Breast epithelium (tissue), 4 donors: ENCODE measurements around the gene MLC1. TPM values are rescaled to one million over a fixed set of nuclear protein-coding genes. Genes with fewer than 3 reads are reported as not detected.

Experiments used
- DNase-seq, 2 donors: peaks; one replicate each; pipeline ENCODE4 v3.0.0-alpha.2; 2019; ENCODE audit warnings: low spot score in 2 of 2
- H3K27ac ChIP-seq, 2 donors: fragments of 200-600 bp; sonication (generic) in 1 of 2; one replicate each; pipeline ENCODE4 v1.5.1; 2016 to 2019; ENCODE audit warnings: mild to moderate bottlenecking in 1 of 2
- H3K27me3 ChIP-seq, 2 donors: fragments of 200-600 bp; sonication (generic) in 1 of 2; one replicate each; pipeline versions ENCODE4 v1.5.1 to v1.6.0; 2017 to 2019; ENCODE audit warnings: control low read depth in 1 of 2, mild to moderate bottlenecking in 1 of 2
- H3K36me3 ChIP-seq: fragments of 200-600 bp; one replicate; pipeline ENCODE4 v1.5.1; 2019
- H3K4me1 ChIP-seq, 2 donors: fragments of 200-600 bp; sonication (generic); one replicate each; pipeline ENCODE4 v1.5.1; 2016 to 2019; ENCODE audit warnings: control low read depth in 1 of 2
- H3K4me3 ChIP-seq, 3 donors: fragments of 200-600 bp; sonication (generic); 1 replicate in 2 of 3; 2 replicates in 1 of 3; pipeline ENCODE4 v1.5.1; 2016 to 2019; ENCODE audit warnings: mild to moderate bottlenecking in 3 of 3, moderate library complexity in 2 of 3
- H3K9me3 ChIP-seq, 2 donors: fragments of 200-600 bp; sonication (generic) in 1 of 2; one replicate each; pipeline ENCODE4 v1.5.1; 2016 to 2019; ENCODE audit warnings: control low read depth in 1 of 2
- POLR2A ChIP-seq: fragments of 450-650 bp; IDR thresholded peaks from one replicate; pipeline ENCODE4 v1.6.1; 2016; ENCODE audit warnings: antibody characterized with exemption, mild to moderate bottlenecking, moderate library complexity
- POLR2AphosphoS5 ChIP-seq, 3 donors: sonication (generic); formaldehyde crosslinking; IDR thresholded peaks; one replicate each; pipeline ENCODE4 v1.6.1; 2017; ENCODE audit warnings: antibody characterized with exemption in 3 of 3
- intact Hi-C: fragments of 100-400 bp; cut with DNase I; formaldehyde crosslinking; loops from one replicate; pipeline ENCODE4 v1.15.1; 2023; ENCODE audit warnings: low total_unique reads
- total RNA-seq, 3 donors: library from RNA; depleted of rRNA; stranded (reverse); fragments of >200 nt; gene quantifications; one replicate each; pipeline ENCODE4 v1.1.0, GENCODE V29; 2016
- TF ChIP-seq, protein P1 (sequence below), 3 donors: fragments of 450-650 bp; IDR thresholded peaks; one replicate each; pipeline ENCODE4 v1.5.1; 2016 to 2017; ENCODE audit warnings: antibody characterized with exemption in 3 of 3, mild to moderate bottlenecking in 3 of 3, moderate library complexity in 3 of 3

Gene MLC1
- total RNA-seq, 3 donors from 2014 or later = 0.15 TPM; not detected in 2

DNA sequence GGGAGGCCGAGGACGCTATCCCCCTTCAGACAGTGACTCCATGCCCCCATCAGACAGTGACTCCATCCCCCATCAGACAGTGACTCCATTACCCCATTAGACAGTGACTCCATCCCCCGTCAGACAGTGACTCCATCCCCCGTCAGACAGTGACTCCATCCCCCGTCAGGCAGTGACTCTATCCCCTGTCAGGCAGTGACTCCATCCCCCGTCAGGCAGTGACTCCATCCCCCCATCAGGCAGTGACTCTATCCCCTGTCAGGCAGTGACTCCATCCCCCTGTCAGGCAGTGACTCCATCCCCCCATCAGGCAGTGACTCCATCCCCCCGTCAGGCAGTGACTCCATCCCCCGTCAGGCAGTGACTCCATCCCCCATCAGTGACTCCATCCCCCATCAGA is 18.0 kb downstream of the MLC1 start:
- Histone ChIP-seq H3K9me3 (no peaks in the 10 kb centered on the region), H3K36me3 (no peaks in the 10 kb centered on the region), H3K4me3 (no peak overlapping the region), H3K4me1 (no peaks in the 10 kb centered on the region), H3K27me3 (peaks cover 0 to 21% of the 10 kb centered on the region in 2 donors), H3K27ac (no peak overlapping the region)
- intact Hi-C loops = no loop called here
- no peak for DNase-seq
- TF ChIP-seq POLR2AphosphoS5 (IDR thresholded peaks at IDR 0.05) (no peak), POLR2A (no peak)
- TF ChIP-seq, protein P1, sequence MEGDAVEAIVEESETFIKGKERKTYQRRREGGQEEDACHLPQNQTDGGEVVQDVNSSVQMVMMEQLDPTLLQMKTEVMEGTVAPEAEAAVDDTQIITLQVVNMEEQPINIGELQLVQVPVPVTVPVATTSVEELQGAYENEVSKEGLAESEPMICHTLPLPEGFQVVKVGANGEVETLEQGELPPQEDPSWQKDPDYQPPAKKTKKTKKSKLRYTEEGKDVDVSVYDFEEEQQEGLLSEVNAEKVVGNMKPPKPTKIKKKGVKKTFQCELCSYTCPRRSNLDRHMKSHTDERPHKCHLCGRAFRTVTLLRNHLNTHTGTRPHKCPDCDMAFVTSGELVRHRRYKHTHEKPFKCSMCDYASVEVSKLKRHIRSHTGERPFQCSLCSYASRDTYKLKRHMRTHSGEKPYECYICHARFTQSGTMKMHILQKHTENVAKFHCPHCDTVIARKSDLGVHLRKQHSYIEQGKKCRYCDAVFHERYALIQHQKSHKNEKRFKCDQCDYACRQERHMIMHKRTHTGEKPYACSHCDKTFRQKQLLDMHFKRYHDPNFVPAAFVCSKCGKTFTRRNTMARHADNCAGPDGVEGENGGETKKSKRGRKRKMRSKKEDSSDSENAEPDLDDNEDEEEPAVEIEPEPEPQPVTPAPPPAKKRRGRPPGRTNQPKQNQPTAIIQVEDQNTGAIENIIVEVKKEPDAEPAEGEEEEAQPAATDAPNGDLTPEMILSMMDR (IDR thresholded peaks at IDR 0.05) = no peak

DNA sequence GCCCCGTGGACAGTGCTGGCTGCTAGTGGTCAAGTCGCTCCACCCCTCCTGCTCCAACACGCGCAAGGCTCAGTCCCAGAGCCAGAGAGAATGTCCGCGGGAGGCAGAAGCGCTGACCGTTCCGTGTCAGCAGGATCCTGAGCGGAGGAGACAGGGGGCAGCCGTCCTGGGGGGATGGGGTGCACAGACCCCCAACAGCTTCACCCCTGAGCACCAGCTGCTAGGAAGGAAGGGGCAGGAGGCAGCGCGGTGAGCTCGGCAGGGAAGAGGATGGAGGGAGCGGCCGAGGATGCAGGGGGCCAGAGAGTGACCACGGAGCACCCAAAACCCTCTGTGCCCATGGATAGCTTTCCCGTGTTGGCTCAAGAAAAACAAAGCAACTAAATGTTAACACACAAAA is 20.8 kb downstream of the MLC1 start:
- Histone ChIP-seq H3K36me3 (no peaks in the 10 kb centered on the region), H3K4me1 (no peaks in the 10 kb centered on the region), H3K27ac (no peak overlapping the region), H3K27me3 (peaks cover 0 to 32% of the 10 kb centered on the region in 2 donors), H3K4me3 (no peak overlapping the region), H3K9me3 (no peaks in the 10 kb centered on the region)
- DNase-seq = no peak
- TF ChIP-seq POLR2A = no peak
- TF ChIP-seq POLR2AphosphoS5 (IDR thresholded peaks at IDR 0.05) = no peak
- TF ChIP-seq, protein P1 (IDR thresholded peaks at IDR 0.05) = no peak
- intact Hi-C loops = no loop called here

GRCh38 chr22:50063589-50064393 is 21.4 kb downstream of the MLC1 start:
- Histone ChIP-seq H3K27ac (no peak overlapping the region), H3K4me3 (no peak overlapping the region), H3K4me1 (no peaks in the 10 kb centered on the region), H3K27me3 (peaks cover under 1 to 37% of the 10 kb centered on the region in 2 donors), H3K9me3 (no peaks in the 10 kb centered on the region), H3K36me3 (no peaks in the 10 kb centered on the region)
- intact Hi-C loops = no loop called here
- no peak for DNase-seq
- TF ChIP-seq POLR2A = no peak
- TF ChIP-seq, protein P1 (IDR thresholded peaks at IDR 0.05) = no peak
- TF ChIP-seq POLR2AphosphoS5 (IDR thresholded peaks at IDR 0.05) = no peak

- no peaks in the 10 kb centered on the region for H3K9me3 ChIP-seq
- TF ChIP-seq, protein P1 (IDR thresholded peaks at IDR 0.05) = no peak
- TF ChIP-seq POLR2AphosphoS5 (IDR thresholded peaks at IDR 0.05) (no peak), POLR2A (no peak)
- H3K4me1 ChIP-seq = no peaks in the 10 kb centered on the region
- no peak overlapping the region for H3K4me3 ChIP-seq
- peaks cover 6 to 43% of the 10 kb centered on the region in 2 donors for H3K27me3 ChIP-seq
- H3K36me3 ChIP-seq = no peaks in the 10 kb centered on the region
- DNase-seq = no peak
- no peak overlapping the region for H3K27ac ChIP-seq
- intact Hi-C loops = no loop called here
Measured at GRCh38 chr22:50062509-50063135, 22.6 kb downstream of the MLC1 start.

- H3K4me3 ChIP-seq = no peak overlapping the region
- no peaks in the 10 kb centered on the region for H3K36me3 ChIP-seq
- H3K4me1 ChIP-seq = no peaks in the 10 kb centered on the region
- peaks cover 6 to 43% of the 10 kb centered on the region in 2 donors for H3K27me3 ChIP-seq
- no peak for TF ChIP-seq POLR2AphosphoS5 (IDR thresholded peaks at IDR 0.05)
- intact Hi-C loops = no loop called here
- no peaks in the 10 kb centered on the region for H3K9me3 ChIP-seq
- no peak overlapping the region for H3K27ac ChIP-seq
- DNase-seq = no peak
Measured at GRCh38 chr22:50061824-50062355, 23.3 kb downstream of the MLC1 start.
